Fibroblast of lung (primary cell): ENCODE measurements around the gene LITAF.

Experiments
- EZH2 ChIP-seq: IDR thresholded peaks from 2 replicates; pipeline ENCODE4 v1.5.1; 2012; ENCODE audit warnings: low read length, control low read depth, mild to moderate bottlenecking; ENCODE audit errors: missing control alignments
- TF ChIP-seq, protein P1 (sequence below), 2 donors: IDR thresholded peaks in 1 of 2; conservative IDR thresholded peaks in 1 of 2; 1 replicate in 1 of 2; 2 replicates in 1 of 2; pipeline ENCODE4 v1.5.1; 2011 to 2012; ENCODE audit warnings: low read length in 2 of 2, control low read depth in 1 of 2, inconsistent platforms in 1 of 2, low read depth in 1 of 2, mild to moderate bottlenecking in 1 of 2

DNA sequence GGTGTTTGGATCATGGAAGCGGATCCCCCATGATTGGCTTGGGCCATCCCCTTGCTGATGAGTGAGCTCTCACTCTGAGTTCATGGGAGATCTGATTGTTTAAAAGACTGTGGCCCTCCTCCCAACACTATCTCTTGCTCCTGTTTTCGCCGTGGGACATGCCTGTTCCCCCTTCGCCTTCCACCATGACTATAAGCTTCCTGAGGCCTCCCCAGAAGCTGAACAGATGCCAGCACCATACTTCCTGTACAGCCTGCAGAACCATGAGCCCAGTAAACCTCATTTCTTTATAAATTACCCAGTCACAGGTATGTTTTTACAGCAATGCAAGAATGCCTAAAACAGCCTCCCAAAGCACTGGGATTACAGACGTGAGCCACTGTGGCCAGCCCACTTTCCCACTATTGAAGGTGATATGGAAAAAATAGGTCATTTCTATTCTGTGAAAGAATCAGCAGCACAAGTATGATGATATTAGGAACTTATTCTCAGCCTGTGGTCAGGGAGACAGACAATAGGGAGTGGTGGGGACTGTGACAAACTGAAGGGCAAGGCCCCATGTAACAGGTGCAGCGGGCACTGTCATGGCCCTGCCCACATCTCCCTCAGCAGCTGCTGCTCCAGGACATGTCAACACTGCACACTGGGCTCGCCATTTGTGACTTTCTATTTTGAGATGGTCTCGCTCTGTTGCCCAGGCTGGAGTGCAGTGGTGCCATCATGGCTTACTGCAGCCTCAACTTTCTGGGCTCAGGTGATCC lies 33.7 kb upstream of the LITAF start:
- TF ChIP-seq, protein P1, sequence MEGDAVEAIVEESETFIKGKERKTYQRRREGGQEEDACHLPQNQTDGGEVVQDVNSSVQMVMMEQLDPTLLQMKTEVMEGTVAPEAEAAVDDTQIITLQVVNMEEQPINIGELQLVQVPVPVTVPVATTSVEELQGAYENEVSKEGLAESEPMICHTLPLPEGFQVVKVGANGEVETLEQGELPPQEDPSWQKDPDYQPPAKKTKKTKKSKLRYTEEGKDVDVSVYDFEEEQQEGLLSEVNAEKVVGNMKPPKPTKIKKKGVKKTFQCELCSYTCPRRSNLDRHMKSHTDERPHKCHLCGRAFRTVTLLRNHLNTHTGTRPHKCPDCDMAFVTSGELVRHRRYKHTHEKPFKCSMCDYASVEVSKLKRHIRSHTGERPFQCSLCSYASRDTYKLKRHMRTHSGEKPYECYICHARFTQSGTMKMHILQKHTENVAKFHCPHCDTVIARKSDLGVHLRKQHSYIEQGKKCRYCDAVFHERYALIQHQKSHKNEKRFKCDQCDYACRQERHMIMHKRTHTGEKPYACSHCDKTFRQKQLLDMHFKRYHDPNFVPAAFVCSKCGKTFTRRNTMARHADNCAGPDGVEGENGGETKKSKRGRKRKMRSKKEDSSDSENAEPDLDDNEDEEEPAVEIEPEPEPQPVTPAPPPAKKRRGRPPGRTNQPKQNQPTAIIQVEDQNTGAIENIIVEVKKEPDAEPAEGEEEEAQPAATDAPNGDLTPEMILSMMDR (conservative IDR thresholded peaks at IDR 0.05 in 1 of 2, IDR thresholded peaks at IDR 0.05 in 1 of 2; ENCODE audit: low read depth in 1 of 2, low read length in 2 of 2): no peak
- no peak for TF ChIP-seq EZH2
